Loucy (cell line): ENCODE results near the gene CCDC126.

Source experiments
- H2AFZ ChIP-seq: fragments of 200-600 bp; sonication (generic); 2 replicates; pipeline ENCODE4 v1.6.0; 2016; ENCODE audit warnings: antibody characterized with exemption, mild to moderate bottlenecking, low read length, moderate library complexity
- H3F3A ChIP-seq: fragments of 200-600 bp; 2 replicates; pipeline ENCODE4 v1.6.0; 2016; ENCODE audit warnings: antibody characterized with exemption, low read depth, mild to moderate bottlenecking
- H3K27me3 ChIP-seq: fragments of 200-600 bp; sonication (generic); 2 replicates; pipeline ENCODE4 v1.6.1; 2014; ENCODE audit warnings: low read length, mild to moderate bottlenecking; ENCODE audit not compliant: insufficient read depth, poor library complexity, severe bottlenecking
- H3K36me3 ChIP-seq: fragments of 200-600 bp; sonication (generic); 2 replicates; pipeline ENCODE4 v1.6.1; 2016; ENCODE audit warnings: low read length; ENCODE audit not compliant: insufficient read depth
- H3K4me1 ChIP-seq: fragments of 200-600 bp; sonication (generic); 2 replicates; pipeline ENCODE4 v1.5.1; 2014; ENCODE audit warnings: low read length, mild to moderate bottlenecking; ENCODE audit not compliant: insufficient read depth, poor library complexity, severe bottlenecking
- H3K4me2 ChIP-seq: fragments of 200-600 bp; sonication (generic); 2 replicates; pipeline ENCODE4 v1.6.0; 2014; ENCODE audit warnings: antibody characterized with exemption, low read length, low read depth, mild to moderate bottlenecking; ENCODE audit not compliant: poor library complexity, severe bottlenecking
- H3K4me3 ChIP-seq: fragments of 200-600 bp; sonication (generic); 2 replicates; pipeline ENCODE4 v1.5.1; 2014; ENCODE audit warnings: low read length, mild to moderate bottlenecking, mixed read lengths; ENCODE audit not compliant: poor library complexity, severe bottlenecking
- H3K79me2 ChIP-seq: fragments of 200-600 bp; sonication (generic); 2 replicates; pipeline ENCODE4 v1.6.1; 2014; ENCODE audit warnings: low read length; ENCODE audit not compliant: insufficient read depth
- H3K9ac ChIP-seq: fragments of 200-600 bp; sonication (generic); 2 replicates; pipeline ENCODE4 v1.6.0; 2014; ENCODE audit warnings: mild to moderate bottlenecking, low read depth, low read length, moderate library complexity; ENCODE audit not compliant: poor library complexity, severe bottlenecking
- H3K9me2 ChIP-seq: fragments of 200-600 bp; sonication (generic); replicated peaks from 2 replicates; pipeline ENCODE4 v1.6.1; 2016; ENCODE audit warnings: low read depth, low read length, mixed read lengths
- H3K9me3 ChIP-seq: fragments of 200-600 bp; sonication (generic); 2 replicates; pipeline ENCODE4 v1.6.1; 2014; ENCODE audit warnings: mild to moderate bottlenecking, antibody characterized with exemption, low read length, low read depth; ENCODE audit not compliant: insufficient read depth
- H4K20me1 ChIP-seq: fragments of 200-600 bp; sonication (generic); 2 replicates; pipeline ENCODE4 v1.6.0; 2014; ENCODE audit warnings: antibody characterized with exemption, low read length, mild to moderate bottlenecking; ENCODE audit not compliant: insufficient read depth, poor library complexity, severe bottlenecking
- CTCF ChIP-seq: fragments of 200-600 bp; sonication (generic); conservative IDR thresholded peaks from 2 replicates; pipeline ENCODE4 v1.5.1; 2014; ENCODE audit warnings: mild to moderate bottlenecking, antibody characterized with exemption, low read length
- EZH2phosphoT487 ChIP-seq: fragments of 200-600 bp; IDR thresholded peaks from 2 replicates; pipeline ENCODE4 v1.6.1; 2018; ENCODE audit warnings: antibody characterized with exemption, mild to moderate bottlenecking, moderate library complexity, borderline replicate concordance

The CCDC126 gene

GRCh38 chr7:23691320-23691719 is 94.1 kb downstream of the CCDC126 start:
- H3K4me2 ChIP-seq: no peak overlapping the region

GRCh38 chr7:23693224-23693623 is 96.0 kb downstream of the CCDC126 start:
- H2AFZ ChIP-seq: no peak overlapping the region
- peaks cover 7% of the 10 kb centered on the region; the same call in 1 of the 2 replicates for H3K79me2 ChIP-seq
- H3K9me3 ChIP-seq: peaks cover 5% of the 10 kb centered on the region
- H3K27me3 ChIP-seq: no peaks in the 10 kb centered on the region
- H3K9ac ChIP-seq: no peak overlapping the region
- peaks cover 4% of the 10 kb centered on the region for H3K4me1 ChIP-seq
- TF ChIP-seq CTCF (no peak), EZH2phosphoT487 (no peak)
- peaks cover 53% of the 10 kb centered on the region for H3K36me3 ChIP-seq
- H3K9me2 ChIP-seq: no peaks in the 10 kb centered on the region
- no peaks in the 10 kb centered on the region for H3F3A ChIP-seq
- no peak overlapping the region for H3K4me3 ChIP-seq
- no peak overlapping the region for H3K4me2 ChIP-seq
- peaks cover 7% of the 10 kb centered on the region for H4K20me1 ChIP-seq

More at GRCh38 chr7:23691320-23691719, 94.1 kb downstream of the CCDC126 start:
- Histone ChIP-seq H3K27me3 (no peaks in the 10 kb centered on the region), H3F3A (no peaks in the 10 kb centered on the region), H3K4me1 (no peaks in the 10 kb centered on the region), H2AFZ (no peak overlapping the region), H3K9me2 (no peaks in the 10 kb centered on the region), H3K36me3 (peaks cover 51% of the 10 kb centered on the region), H3K4me3 (no peak overlapping the region), H3K9ac (no peak overlapping the region), H3K79me2 (peaks cover 18% of the 10 kb centered on the region), H4K20me1 (peaks cover 7% of the 10 kb centered on the region), H3K9me3 (peaks cover 5% of the 10 kb centered on the region)
- no peak for TF ChIP-seq CTCF
- no peak for TF ChIP-seq EZH2phosphoT487
